Renal pelvis (tissue), 4 donors: ENCODE measurements around the gene ABHD8. TPM values are rescaled to one million over a fixed set of nuclear protein-coding genes. Genes with fewer than 3 reads are reported as not detected.

ENCODE experiments used
- DNase-seq: peaks from one replicate; pipeline ENCODE4 v3.0.0-alpha.2; 2013
- polyA plus RNA-seq, 3 donors: library from polyadenylated mRNA; unstranded; fragments of 120-200 nt; gene quantifications; one replicate each; pipeline ENCODE4 v1.2.1, GENCODE V29; 2013; ENCODE audit not compliant: insufficient read length in 3 of 3

Gene ABHD8
- polyA plus RNA-seq, 3 donors = 9.7 to 13.5 (median 12.3) TPM

DNA sequence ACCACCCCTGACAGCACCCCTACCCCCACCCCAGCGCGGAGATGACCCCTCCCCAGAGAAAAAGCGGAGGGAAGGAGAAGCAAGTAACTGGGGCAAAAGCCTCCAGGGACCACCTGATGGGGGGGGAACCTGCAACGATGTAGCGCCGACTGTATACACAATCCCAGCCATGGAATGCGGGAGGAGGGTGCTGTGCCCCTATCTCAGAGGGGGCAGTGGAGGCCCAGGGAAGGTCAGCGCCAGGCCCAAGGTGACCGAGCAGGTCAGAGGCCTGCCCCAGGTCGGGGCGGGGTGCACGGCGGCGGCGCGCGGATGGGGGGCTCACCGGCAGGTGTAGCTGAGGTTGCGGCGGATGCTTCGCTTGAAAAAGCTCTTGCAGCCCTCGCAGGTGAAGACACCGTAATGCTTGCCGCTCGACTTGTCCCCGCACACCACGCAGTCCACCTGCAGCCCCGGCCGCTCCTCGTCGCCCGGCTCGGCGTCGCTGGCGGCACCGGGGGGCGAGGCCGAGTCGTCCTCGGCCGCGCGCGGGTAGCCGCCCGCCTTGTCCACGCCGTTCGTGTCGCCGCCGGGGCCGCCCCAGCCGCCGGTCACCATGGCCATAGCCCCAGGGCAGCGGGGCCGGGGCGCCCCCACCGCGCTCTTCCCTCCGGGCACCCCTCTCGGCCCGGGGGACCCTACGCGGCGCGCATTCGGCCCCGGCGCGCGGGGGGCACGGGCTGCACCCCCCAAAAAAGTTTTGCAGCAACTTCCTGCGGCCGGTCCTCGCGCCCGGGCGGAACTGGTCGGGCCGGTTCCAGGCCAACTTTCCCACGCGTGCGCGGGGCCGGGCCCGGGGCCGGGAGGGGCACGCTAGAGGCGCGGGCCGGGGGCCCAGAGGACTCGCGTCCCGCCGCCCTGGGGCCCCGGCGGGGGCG is 58.3 kb downstream of the ABHD8 start:
- no peak for DNase-seq

DNA sequence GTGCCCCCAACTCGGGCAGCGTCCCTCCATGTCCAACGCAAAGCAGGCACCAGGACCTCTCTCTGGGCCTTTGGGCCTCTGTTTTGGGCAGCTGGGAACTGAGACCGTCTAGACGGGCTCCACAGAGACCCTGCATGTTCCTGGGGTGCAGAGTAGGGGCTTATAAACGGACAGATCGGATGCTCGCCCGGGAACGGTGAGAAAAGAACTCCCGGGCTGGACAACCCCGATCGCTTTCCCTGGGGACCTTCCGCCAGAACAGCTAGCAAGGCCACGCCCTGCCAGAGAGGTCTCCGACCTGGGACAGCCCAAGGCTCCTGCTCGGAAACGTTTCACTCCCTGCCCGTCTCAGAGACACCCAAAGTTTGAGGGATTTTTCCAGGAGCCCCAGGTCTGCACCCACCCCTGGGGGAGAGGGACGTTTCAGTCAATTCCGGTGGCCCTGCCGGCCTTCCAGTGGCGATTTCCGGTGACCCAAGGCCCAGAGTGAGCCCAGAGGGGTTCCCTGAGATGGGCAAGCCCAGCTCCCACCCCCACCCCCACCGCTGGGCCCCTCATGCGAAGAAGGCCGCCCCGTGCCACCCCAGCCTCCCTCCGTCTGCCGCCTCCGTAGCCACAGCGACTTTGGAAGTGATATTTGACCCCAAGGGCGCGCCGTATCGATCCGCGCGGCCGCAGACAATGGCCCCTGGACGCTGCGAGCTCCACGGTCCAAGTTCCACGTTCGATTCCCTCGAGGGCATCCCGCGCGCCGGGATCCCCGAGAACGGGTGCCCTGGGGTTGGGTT is 59.2 kb downstream of the ABHD8 start:
- no peak for DNase-seq

DNA sequence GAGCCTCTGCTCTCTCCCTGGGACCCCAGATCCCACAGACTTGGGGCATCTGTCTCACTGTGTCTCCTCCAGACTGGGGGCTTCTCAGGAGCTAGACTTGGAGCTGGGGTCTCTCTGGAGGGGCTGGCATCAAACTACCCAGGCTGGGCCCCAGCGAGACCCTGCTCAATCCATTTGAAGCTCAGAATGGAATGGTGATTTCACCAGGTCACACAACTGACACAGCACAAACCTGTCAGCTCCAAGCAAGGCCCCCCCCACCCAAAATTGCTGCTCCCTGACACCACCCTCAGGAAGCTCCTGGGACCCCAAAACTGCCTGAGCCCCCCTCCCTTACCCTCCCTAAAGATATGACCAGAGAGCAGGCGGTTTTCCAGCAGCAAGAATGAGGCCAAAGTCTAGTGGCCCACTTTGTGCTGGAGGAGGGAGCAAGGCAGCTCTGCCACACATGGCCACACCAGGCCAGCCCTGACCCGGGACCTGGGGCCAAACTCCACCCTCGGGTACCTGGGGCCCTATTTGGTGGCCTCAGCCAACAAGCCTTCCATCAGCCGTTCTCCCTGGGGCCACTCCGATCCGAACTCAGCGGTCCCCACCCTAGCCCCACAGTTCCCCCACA is 59.9 kb downstream of the ABHD8 start:
- no peak for DNase-seq

DNA sequence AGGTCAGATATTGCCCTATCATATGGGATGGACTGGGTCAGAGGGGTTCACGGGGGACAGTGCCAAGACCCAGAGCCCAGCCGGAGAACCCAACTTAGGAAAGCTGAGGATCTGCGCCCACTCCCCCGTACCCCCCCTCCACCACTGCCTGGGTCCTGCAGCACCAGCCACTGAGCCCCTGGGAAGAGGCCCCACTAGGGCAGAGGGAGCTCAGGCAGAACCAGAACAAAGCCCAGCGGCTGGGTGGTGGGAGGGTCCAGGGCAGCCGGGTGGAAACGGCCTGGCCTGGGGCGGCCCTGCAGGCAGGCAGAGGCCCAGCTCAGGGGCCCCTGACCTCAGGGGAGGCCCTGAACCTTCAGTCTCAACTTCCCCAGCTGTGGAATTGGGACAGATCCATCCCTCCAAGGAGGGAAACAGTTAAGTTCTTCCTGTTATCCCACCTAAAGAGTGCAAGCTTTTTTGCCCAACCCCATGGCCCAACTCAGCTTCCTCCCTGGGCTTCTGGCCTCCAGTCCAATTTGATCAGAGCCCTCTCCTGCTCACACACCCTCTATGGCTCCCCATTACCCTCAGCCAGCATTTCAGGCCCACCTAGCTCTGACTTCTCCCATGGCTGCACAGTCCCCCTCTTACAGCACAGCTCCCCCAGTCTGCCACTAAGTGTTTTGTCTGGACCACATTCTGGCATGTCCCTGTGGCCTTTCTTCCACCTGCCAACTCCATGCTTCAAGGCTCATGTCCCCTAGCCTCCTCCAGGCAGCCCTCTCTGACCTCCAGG is 60.6 kb downstream of the ABHD8 start:
- no peak for DNase-seq

Other genes starting within 250 kb of the ABHD8 start
- gene HAUS8, start 228.0 kb downstream of the ABHD8 start, polyA plus RNA-seq = 10 to 100 TPM; 12.5 to 17.0 (median 14.8) TPM
- gene MYO9B, start 227.6 kb downstream of the ABHD8 start, polyA plus RNA-seq = 10 to 100 TPM; 54.4 to 64.1 (median 56.9) TPM
- 10 to 100 TPM; 27.1 to 35.5 (median 29.1) TPM for gene USE1, start 88.1 kb downstream of the ABHD8 start, polyA plus RNA-seq
- gene OCEL1, start 77.2 kb downstream of the ABHD8 start, polyA plus RNA-seq = 10 to 100 TPM; 20.4 to 22.9 (median 21.2) TPM
- 10 to 100 TPM; 45.9 to 70.9 (median 56.8) TPM for gene NR2F6, start 57.5 kb downstream of the ABHD8 start, polyA plus RNA-seq
- gene USHBP1, start 38.7 kb downstream of the ABHD8 start, polyA plus RNA-seq = 1 to 10 TPM; 5.9 to 7.8 (median 6.0) TPM
- 100 to 1,000 TPM in 2 of 3 donors, 10 to 100 TPM in 1; 96.7 to 113 (median 107) TPM for gene BABAM1, start 36.0 kb downstream of the ABHD8 start, polyA plus RNA-seq
- gene ANKLE1, start 21.5 kb downstream of the ABHD8 start, polyA plus RNA-seq = 1 to 10 TPM in 2 of 3 donors, under 1 TPM in 1; 0.91 to 2.3 (median 1.9) TPM
- gene MRPL34, start 2.4 kb upstream of the ABHD8 start, polyA plus RNA-seq = 10 to 100 TPM; 59.2 to 71.3 (median 63.5) TPM
- 10 to 100 TPM; 34.6 to 42.5 (median 40.7) TPM for gene DDA1, start 6.1 kb upstream of the ABHD8 start, polyA plus RNA-seq
- 10 to 100 TPM; 11.2 to 17.0 (median 16.4) TPM for gene ANO8, start 31.4 kb upstream of the ABHD8 start, polyA plus RNA-seq
- 10 to 100 TPM; 17.4 to 39.2 (median 34.1) TPM for gene GTPBP3, start 34.1 kb upstream of the ABHD8 start, polyA plus RNA-seq
- 100 to 1,000 TPM; 167 to 245 (median 205) TPM for gene PLVAP, start 73.9 kb upstream of the ABHD8 start, polyA plus RNA-seq
- gene CCDC194, start 90.8 kb upstream of the ABHD8 start, polyA plus RNA-seq = 1 to 10 TPM; 1.8 to 7.3 (median 6.7) TPM
- 100 to 1,000 TPM; 130 to 149 (median 140) TPM for gene BST2, start 102.2 kb upstream of the ABHD8 start, polyA plus RNA-seq
- 10 to 100 TPM; 68.3 to 87.5 (median 73.0) TPM for gene MVB12A, start 116.6 kb upstream of the ABHD8 start, polyA plus RNA-seq
- 1 to 10 TPM; 2.5 to 3.2 (median 3.1) TPM for gene TMEM221, start 145.2 kb upstream of the ABHD8 start, polyA plus RNA-seq
- gene NXNL1, start 157.5 kb upstream of the ABHD8 start, polyA plus RNA-seq = under 1 TPM in 1 of 3 donors, not detected in 2; 0.25 TPM
- 10 to 100 TPM; 14.0 to 22.6 (median 19.6) TPM for gene SLC27A1, start 167.1 kb upstream of the ABHD8 start, polyA plus RNA-seq
- 10 to 100 TPM; 74.5 to 92.6 (median 86.3) TPM for gene PGLS, start 208.2 kb upstream of the ABHD8 start, polyA plus RNA-seq